Measurements from ENCODE around the gene SNAI3. TPM values are rescaled to one million over a fixed set of nuclear protein-coding genes. Genes with fewer than 3 reads are reported as not detected.

SNAI3 gene
- total and polyA plus RNA-seq, 4 experiments from 2014 or later, result 11.6 to 22.9 (median 14.8) TPM

- CTCF ChIA-PET (ENCODE audit: partially characterized antibody), result interaction anchor here (0.8 to 3.3 kb wide), 9 partner anchors 8 to 115 kb away, joined by 3 to 21 read pairs (median 5); partner anchors contain the start of gene ZC3H18
- H3K36me3 Mint-ChIP-seq, result peaks cover 3 to 16% of the 10 kb centered on the region in 2 donors
- H3K27ac Mint-ChIP-seq, result peak overlapping the region; percentile 10 to 96 (median 79)
- H3K9me3 ChIP-seq (ENCODE audit: control insufficient read depth in 1 of 2, low read length in 2 of 2), result no peaks in the 10 kb centered on the region
- POLR2A ChIA-PET (ENCODE audit: partially characterized antibody), result interaction anchor here (1.0 to 10.2 kb wide), 8 partner anchors 13 to 114 kb away, joined by 3 to 249 read pairs (median 5); partner anchors contain the start of genes CTU2, MVD, RNF166 and ZC3H18
- peaks cover 11% of the 10 kb centered on the region for H3K36me3 ChIP-seq (ENCODE audit: insufficient read depth, low read length)
- H3K4me1 ChIP-seq (ENCODE audit: insufficient read depth, low read length), result peaks cover 60% of the 10 kb centered on the region
- no peaks in the 10 kb centered on the region for H3K9me3 Mint-ChIP-seq
- H3K27me3 ChIP-seq (ENCODE audit: insufficient read depth, low read length), result no peaks in the 10 kb centered on the region
- H3K27me3 Mint-ChIP-seq, result no peaks in the 10 kb centered on the region
- peak overlapping the region; percentile 68 for H3K27ac ChIP-seq (ENCODE audit: low read depth, low read length)
- peak overlapping the region in 1 of 2 donors; percentile 82 for H3K4me3 ChIP-seq (ENCODE audit: low read length in 2 of 2)
- H3K4me3 Mint-ChIP-seq, result peak overlapping the region; percentile 81 to 89 (median 84)
- H3K4me1 Mint-ChIP-seq, result peaks cover 25 to 60% (median 43%) of the 10 kb centered on the region in 4 donors
- intact Hi-C loops (cut with micrococcal nuclease), result loop anchor here (5.0 kb wide), 2 partner anchors 47 to 98 kb away; partner anchors contain the start of gene IL17C
- DNase-seq, result no peak
Measured at GRCh38 chr16:88684569-88685155, 1.6 kb downstream of the SNAI3 start.

GRCh38 chr16:88681709-88682451 is 4.4 kb downstream of the SNAI3 start:
- H3K27me3 ChIP-seq (ENCODE audit: insufficient read depth, low read length), result no peaks in the 10 kb centered on the region
- no peaks in the 10 kb centered on the region for H3K9me3 Mint-ChIP-seq
- ChIA-PET CTCF (ENCODE audit: partially characterized antibody) (interaction anchor here (1.1 to 2.2 kb wide), 3 partner anchors 12 to 22 kb away, joined by 4 to 10 read pairs (median 4); no protein-coding TSS in a partner anchor), POLR2A (ENCODE audit: partially characterized antibody) (interaction anchor here (0.7 to 8.0 kb wide), 10 partner anchors 11 to 175 kb away, joined by 3 to 91 read pairs (median 6); partner anchors contain the start of genes CTU2, CYBA, GALNS and MVD)
- peak; percentile 53 to 78 (median 53) for DNase-seq
- H3K27me3 Mint-ChIP-seq, result no peaks in the 10 kb centered on the region
- H3K27ac Mint-ChIP-seq, result peak overlapping the region; percentile 88 to 98 (median 93)
- H3K9me3 ChIP-seq (ENCODE audit: control insufficient read depth in 1 of 2, low read length in 2 of 2), result no peaks in the 10 kb centered on the region
- peaks cover 33% of the 10 kb centered on the region for H3K36me3 ChIP-seq (ENCODE audit: insufficient read depth, low read length)
- intact Hi-C loops (cut with micrococcal nuclease), result loop anchor here (1.0 kb wide), 1 partner anchor 19 kb away; no protein-coding TSS in a partner anchor
- no peak overlapping the region for H3K4me3 ChIP-seq (ENCODE audit: low read length in 2 of 2)
- peaks cover 49% of the 10 kb centered on the region for H3K4me1 ChIP-seq (ENCODE audit: insufficient read depth, low read length)
- peaks cover 23 to 49% (median 37%) of the 10 kb centered on the region in 4 donors for H3K4me1 Mint-ChIP-seq
- H3K4me3 Mint-ChIP-seq, result peak overlapping the region; percentile 74 to 90 (median 80)
- H3K36me3 Mint-ChIP-seq, result peaks cover 3 to 22% of the 10 kb centered on the region in 2 donors
- peak overlapping the region; percentile 58 for H3K27ac ChIP-seq (ENCODE audit: low read depth, low read length)

- no peaks in the 10 kb centered on the region for H3K9me3 ChIP-seq (ENCODE audit: control insufficient read depth in 1 of 2, low read length in 2 of 2)
- H3K4me3 ChIP-seq (ENCODE audit: low read length in 2 of 2), result no peak overlapping the region
- H3K4me1 ChIP-seq (ENCODE audit: insufficient read depth, low read length), result peaks cover 46% of the 10 kb centered on the region
- ChIA-PET POLR2A (ENCODE audit: partially characterized antibody) (interaction anchor here (0.7 to 8.0 kb wide), 10 partner anchors 10 to 176 kb away, joined by 3 to 91 read pairs (median 6); partner anchors contain the start of genes CTU2, CYBA, GALNS and MVD), CTCF (ENCODE audit: partially characterized antibody) (interaction anchor here (0.8 to 2.2 kb wide), 6 partner anchors 8 to 23 kb away, joined by 3 to 10 read pairs (median 4); no protein-coding TSS in a partner anchor)
- peak overlapping the region; percentile 74 to 90 (median 80) for H3K4me3 Mint-ChIP-seq
- no peaks in the 10 kb centered on the region for H3K27me3 ChIP-seq (ENCODE audit: insufficient read depth, low read length)
- peaks cover 23 to 49% (median 37%) of the 10 kb centered on the region in 4 donors for H3K4me1 Mint-ChIP-seq
- peaks cover 3 to 22% of the 10 kb centered on the region in 2 donors for H3K36me3 Mint-ChIP-seq
- H3K27me3 Mint-ChIP-seq, result no peaks in the 10 kb centered on the region
- H3K9me3 Mint-ChIP-seq, result no peaks in the 10 kb centered on the region
- H3K27ac Mint-ChIP-seq, result peak overlapping the region; percentile 88 to 98 (median 93)
- peaks cover 37% of the 10 kb centered on the region for H3K36me3 ChIP-seq (ENCODE audit: insufficient read depth, low read length)
- peak; percentile 43 to 74 (median 55) for DNase-seq
- peak overlapping the region; percentile 58 for H3K27ac ChIP-seq (ENCODE audit: low read depth, low read length)
- intact Hi-C loops (cut with micrococcal nuclease), result loop anchor here (1.0 kb wide), 1 partner anchor 20 kb away; no protein-coding TSS in a partner anchor
Measured at GRCh38 chr16:88681084-88681680, 5.1 kb downstream of the SNAI3 start.

- Mint-ChIP-seq H3K27me3 (no peaks in the 10 kb centered on the region), H3K9me3 (no peaks in the 10 kb centered on the region), H3K4me1 (peaks cover 23 to 49% (median 37%) of the 10 kb centered on the region in 4 donors), H3K4me3 (peak overlapping the region in 7 of 8 donors; percentile 35 to 90 (median 74)), H3K36me3 (peaks cover 3 to 22% of the 10 kb centered on the region in 2 donors), H3K27ac (peak overlapping the region in 6 of 7 donors; percentile 91 to 98 (median 94))
- peak overlapping the region; percentile 58 for H3K27ac ChIP-seq (ENCODE audit: low read depth, low read length)
- ChIA-PET CTCF (ENCODE audit: partially characterized antibody) (interaction anchor here (0.8 to 2.2 kb wide), 7 partner anchors 9 to 81 kb away, joined by 3 to 10 read pairs (median 3); no protein-coding TSS in a partner anchor), POLR2A (ENCODE audit: partially characterized antibody) (interaction anchor here (1.7 to 8.0 kb wide), 4 partner anchors 10 to 60 kb away, joined by 4 to 91 read pairs (median 14); partner anchors contain the start of genes CTU2, MVD and RNF166)
- H3K27me3 ChIP-seq (ENCODE audit: insufficient read depth, low read length), result no peaks in the 10 kb centered on the region
- no peak for DNase-seq
- H3K4me1 ChIP-seq (ENCODE audit: insufficient read depth, low read length), result peaks cover 45% of the 10 kb centered on the region
- intact Hi-C loops (cut with micrococcal nuclease), result loop anchor here (1.0 kb wide), 1 partner anchor 21 kb away; no protein-coding TSS in a partner anchor
- H3K4me3 ChIP-seq (ENCODE audit: low read length in 2 of 2), result no peak overlapping the region
- H3K9me3 ChIP-seq (ENCODE audit: control insufficient read depth in 1 of 2, low read length in 2 of 2), result no peaks in the 10 kb centered on the region
- H3K36me3 ChIP-seq (ENCODE audit: insufficient read depth, low read length), result peaks cover 37% of the 10 kb centered on the region
Measured at GRCh38 chr16:88680554-88681083, 5.7 kb downstream of the SNAI3 start.

- Mint-ChIP-seq H3K27me3 (no peaks in the 10 kb centered on the region), H3K9me3 (no peaks in the 10 kb centered on the region), H3K4me1 (peaks cover 17 to 28% (median 20%) of the 10 kb centered on the region in 4 donors), H3K4me3 (no peak overlapping the region), H3K36me3 (peaks cover 3 to 24% of the 10 kb centered on the region in 2 donors), H3K27ac (no peak overlapping the region)
- ChIA-PET CTCF (ENCODE audit: partially characterized antibody) (no interaction called here), POLR2A (ENCODE audit: partially characterized antibody) (interaction anchor here (8.0 kb wide), 1 partner anchor 26 kb away, joined by 91 read pairs; the partner anchor contains the start of genes CTU2 and RNF166)
- H3K27ac ChIP-seq (ENCODE audit: low read depth, low read length), result no peak overlapping the region
- H3K27me3 ChIP-seq (ENCODE audit: insufficient read depth, low read length), result no peaks in the 10 kb centered on the region
- H3K4me3 ChIP-seq (ENCODE audit: low read length in 2 of 2), result no peak overlapping the region
- H3K36me3 ChIP-seq (ENCODE audit: insufficient read depth, low read length), result peaks cover 37% of the 10 kb centered on the region
- no peak for DNase-seq
- no peaks in the 10 kb centered on the region for H3K9me3 ChIP-seq (ENCODE audit: control insufficient read depth in 1 of 2, low read length in 2 of 2)
- H3K4me1 ChIP-seq (ENCODE audit: insufficient read depth, low read length), result peaks cover 23% of the 10 kb centered on the region
- intact Hi-C loops (cut with micrococcal nuclease), result no loop called here
Measured at GRCh38 chr16:88678224-88678979, 7.9 kb downstream of the SNAI3 start.

GRCh38 chr16:88677721-88678120 is 8.6 kb downstream of the SNAI3 start:
- intact Hi-C loops (cut with micrococcal nuclease), result no loop called here
- Histone ChIP-seq H3K4me3 (ENCODE audit: low read length in 2 of 2) (no peak overlapping the region), H3K4me1 (ENCODE audit: insufficient read depth, low read length) (peaks cover 23% of the 10 kb centered on the region), H3K36me3 (ENCODE audit: insufficient read depth, low read length) (peaks cover 37% of the 10 kb centered on the region), H3K27ac (ENCODE audit: low read depth, low read length) (no peak overlapping the region), H3K9me3 (ENCODE audit: control insufficient read depth in 1 of 2, low read length in 2 of 2) (no peaks in the 10 kb centered on the region), H3K27me3 (ENCODE audit: insufficient read depth, low read length) (no peaks in the 10 kb centered on the region)
- H3K36me3 Mint-ChIP-seq, result peaks cover 3 to 24% of the 10 kb centered on the region in 2 donors
- no peak overlapping the region for H3K4me3 Mint-ChIP-seq
- H3K9me3 Mint-ChIP-seq, result no peaks in the 10 kb centered on the region
- no peak for DNase-seq
- ChIA-PET POLR2A (ENCODE audit: partially characterized antibody) (interaction anchor here (8.0 kb wide), 1 partner anchor 26 kb away, joined by 91 read pairs; the partner anchor contains the start of genes CTU2 and RNF166), CTCF (ENCODE audit: partially characterized antibody) (no interaction called here)
- H3K27ac Mint-ChIP-seq, result peak overlapping the region in 2 of 7 donors; percentile 50 to 61
- no peaks in the 10 kb centered on the region for H3K27me3 Mint-ChIP-seq
- H3K4me1 Mint-ChIP-seq, result peaks cover 17 to 23% (median 20%) of the 10 kb centered on the region in 4 donors

All from CD4-positive, alpha-beta memory T cell (primary cell).